Gastrocnemius medialis (tissue), 4 donors: ENCODE results near the gene TCERG1L.

Source experiments
- POLR2A ChIP-seq, 2 donors: fragments of 450-650 bp; IDR thresholded peaks; one replicate each; pipeline ENCODE4 v1.6.1; 2017; ENCODE audit warnings: antibody characterized with exemption in 2 of 2, mild to moderate bottlenecking in 2 of 2, moderate library complexity in 2 of 2
- TF ChIP-seq, protein P1 (sequence below), 5 experiments: fragments of 450-650 bp in 3 of 5; fragments of 200-600 bp in 2 of 5; sonication (generic) in 2 of 5; IDR thresholded peaks in 4 of 5; conservative IDR thresholded peaks in 1 of 5; 1 replicate in 4 of 5; 2 replicates in 1 of 5; pipeline ENCODE4 v1.5.1; 2016 to 2019; ENCODE audit warnings: antibody characterized with exemption in 5 of 5, mild to moderate bottlenecking in 3 of 5, moderate library complexity in 3 of 5

DNA sequence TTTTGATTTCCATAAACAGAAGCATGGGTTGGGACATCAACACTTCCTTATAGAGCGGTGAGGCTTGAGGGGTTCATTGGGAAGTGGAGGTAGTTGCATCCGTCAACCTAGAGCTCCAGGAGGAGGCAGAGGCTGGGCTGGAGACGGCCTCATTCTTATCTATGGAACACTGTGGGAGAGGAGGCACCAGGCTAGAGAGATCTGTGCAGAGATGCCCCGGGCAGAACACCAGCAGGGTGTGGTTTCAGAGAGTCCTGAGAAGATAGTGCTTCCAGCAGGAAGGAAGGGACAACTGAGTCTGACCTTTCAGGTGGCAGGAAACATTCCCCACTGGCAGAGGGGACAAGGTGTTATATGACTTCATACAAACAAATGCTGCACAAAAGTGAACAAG is 56.7 kb downstream of the TCERG1L start:
- no peak for TF ChIP-seq POLR2A (IDR thresholded peaks at IDR 0.05)
- TF ChIP-seq, protein P1, sequence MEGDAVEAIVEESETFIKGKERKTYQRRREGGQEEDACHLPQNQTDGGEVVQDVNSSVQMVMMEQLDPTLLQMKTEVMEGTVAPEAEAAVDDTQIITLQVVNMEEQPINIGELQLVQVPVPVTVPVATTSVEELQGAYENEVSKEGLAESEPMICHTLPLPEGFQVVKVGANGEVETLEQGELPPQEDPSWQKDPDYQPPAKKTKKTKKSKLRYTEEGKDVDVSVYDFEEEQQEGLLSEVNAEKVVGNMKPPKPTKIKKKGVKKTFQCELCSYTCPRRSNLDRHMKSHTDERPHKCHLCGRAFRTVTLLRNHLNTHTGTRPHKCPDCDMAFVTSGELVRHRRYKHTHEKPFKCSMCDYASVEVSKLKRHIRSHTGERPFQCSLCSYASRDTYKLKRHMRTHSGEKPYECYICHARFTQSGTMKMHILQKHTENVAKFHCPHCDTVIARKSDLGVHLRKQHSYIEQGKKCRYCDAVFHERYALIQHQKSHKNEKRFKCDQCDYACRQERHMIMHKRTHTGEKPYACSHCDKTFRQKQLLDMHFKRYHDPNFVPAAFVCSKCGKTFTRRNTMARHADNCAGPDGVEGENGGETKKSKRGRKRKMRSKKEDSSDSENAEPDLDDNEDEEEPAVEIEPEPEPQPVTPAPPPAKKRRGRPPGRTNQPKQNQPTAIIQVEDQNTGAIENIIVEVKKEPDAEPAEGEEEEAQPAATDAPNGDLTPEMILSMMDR (IDR thresholded peaks at IDR 0.05 in 4 of 5, conservative IDR thresholded peaks at IDR 0.05 in 1 of 5), result no peak
